Left ventricle myocardium inferior (tissue), 1 donor: ENCODE measurements around the gene MYBBP1A. TPM values are rescaled to one million over a fixed set of nuclear protein-coding genes. Genes with fewer than 3 reads are reported as not detected.

Source experiments
- DNase-seq: peaks from one replicate; pipeline ENCODE4 v3.0.0-alpha.2; 2020
- H3K27ac ChIP-seq: fragments of 200-600 bp; replicated peaks from 2 replicates; pipeline ENCODE4 v1.8.0; 2021
- H3K27me3 ChIP-seq: fragments of 200-600 bp; 2 replicates; pipeline ENCODE4 v1.8.0; 2021; ENCODE audit warnings: low read depth
- H3K36me3 ChIP-seq: fragments of 200-600 bp; 2 replicates; pipeline ENCODE4 v1.8.0; 2021
- H3K4me1 ChIP-seq: fragments of 200-600 bp; 2 replicates; pipeline ENCODE4 v1.8.0; 2021
- H3K4me3 ChIP-seq: fragments of 200-600 bp; 2 replicates; pipeline ENCODE4 v1.8.0; 2021; ENCODE audit warnings: mild to moderate bottlenecking, moderate library complexity
- H3K9me3 ChIP-seq: fragments of 200-600 bp; replicated peaks from 2 replicates; pipeline ENCODE4 v1.8.0; 2021
- CTCF ChIP-seq: fragments of 200-600 bp; IDR thresholded peaks from 2 replicates; pipeline ENCODE4 v1.8.0; 2021; ENCODE audit warnings: antibody characterized with exemption, mild to moderate bottlenecking, borderline replicate concordance
- intact Hi-C: fragments of 100-400 bp; cut with micrococcal nuclease; formaldehyde crosslinking; loops from one replicate; pipeline ENCODE4 v1.11.0; 2022
- total RNA-seq: library from RNA; stranded (reverse); fragmentation: NEBNext Ultra II Directional; extraction: Animal tissue kit (Norgen Biotek cat#: 25700); gene quantifications from one replicate; pipeline ENCODE4 v1.2.1, GENCODE V29; 2021
- donor health status: DM: no; HTN: yes; CAD: no; lungs with severe emphysema.

MYBBP1A gene
- total RNA-seq, 1 donor from 2014 or later = 21.3 TPM

- Histone ChIP-seq H3K27ac (no peak overlapping the region), H3K4me1 (peaks cover 26% of the 10 kb centered on the region), H3K36me3 (peaks cover 52% of the 10 kb centered on the region), H3K4me3 (no peak overlapping the region), H3K9me3 (no peaks in the 10 kb centered on the region), H3K27me3 (no peaks in the 10 kb centered on the region)
- intact Hi-C loops = no loop called here
- TF ChIP-seq CTCF = no peak
- no peak for DNase-seq
Measured at GRCh38 chr17:4553669-4554068, 1.5 kb downstream of the MYBBP1A start.

- no peak for DNase-seq
- Histone ChIP-seq H3K27ac (no peak overlapping the region), H3K36me3 (peaks cover 66% of the 10 kb centered on the region), H3K4me3 (no peak overlapping the region), H3K27me3 (no peaks in the 10 kb centered on the region), H3K4me1 (peaks cover 26% of the 10 kb centered on the region), H3K9me3 (no peaks in the 10 kb centered on the region)
- TF ChIP-seq CTCF = no peak
- intact Hi-C loops = no loop called here
Measured at GRCh38 chr17:4551796-4552525, 3.2 kb downstream of the MYBBP1A start.

GRCh38 chr17:4551141-4551540, 4.0 kb downstream of the MYBBP1A start:
- intact Hi-C loops = no loop called here
- Histone ChIP-seq H3K36me3 (peaks cover 75% of the 10 kb centered on the region), H3K9me3 (no peaks in the 10 kb centered on the region), H3K4me1 (peaks cover 22% of the 10 kb centered on the region), H3K27me3 (no peaks in the 10 kb centered on the region), H3K4me3 (no peak overlapping the region), H3K27ac (no peak overlapping the region)
- no peak for TF ChIP-seq CTCF
- DNase-seq = no peak

GRCh38 chr17:4550534-4551039, 4.6 kb downstream of the MYBBP1A start:
- intact Hi-C loops = no loop called here
- Histone ChIP-seq H3K4me1 (peaks cover 16% of the 10 kb centered on the region), H3K9me3 (no peaks in the 10 kb centered on the region), H3K36me3 (peaks cover 80% of the 10 kb centered on the region), H3K4me3 (no peak overlapping the region), H3K27ac (no peak overlapping the region), H3K27me3 (no peaks in the 10 kb centered on the region)
- no peak for TF ChIP-seq CTCF
- no peak for DNase-seq

GRCh38 chr17:4549781-4550533, 5.2 kb downstream of the MYBBP1A start:
- Histone ChIP-seq H3K27me3 (no peaks in the 10 kb centered on the region), H3K9me3 (no peaks in the 10 kb centered on the region), H3K36me3 (peaks cover 86% of the 10 kb centered on the region), H3K4me3 (no peak overlapping the region), H3K27ac (no peak overlapping the region), H3K4me1 (peaks cover 12% of the 10 kb centered on the region)
- DNase-seq = no peak
- intact Hi-C loops = no loop called here
- no peak for TF ChIP-seq CTCF
